Activated CD4-positive, alpha-beta memory T cell treated with anti-CD3 and anti-CD28 coated beads, Interleukin-2, amount 10 ng/mL, durations not matched to agents 7 days and 5 days (primary cell): ENCODE results near the gene NCOR1. TPM values are rescaled to one million over a fixed set of nuclear protein-coding genes. Genes with fewer than 3 reads are reported as not detected.

Experiments
- CTCF ChIA-PET: fragments of 350-600 bp; sonication (Branson Sonifier 250); formaldehyde crosslinking; loops from one replicate; lab custom pipeline; 2021; ENCODE audit warnings: antibody characterized with exemption, inconsistent platforms; lab: Charles Lee
- POLR2A ChIA-PET: fragments of 350-600 bp; sonication (Branson Sonifier 250); formaldehyde crosslinking; loops from one replicate; lab custom pipeline; 2021; ENCODE audit warnings: antibody characterized with exemption; lab: Charles Lee
- DNase-seq: peaks from one replicate; pipeline ENCODE4 v3.0.0-alpha.2; 2020
- H3K27ac Mint-ChIP-seq: one replicate; pipeline ENCODE4 v1.8.0; 2021; ENCODE audit warnings: mild to moderate bottlenecking, mixed read lengths
- H3K27me3 Mint-ChIP-seq: one replicate; pipeline ENCODE4 v1.8.0; 2021; ENCODE audit warnings: mixed read lengths
- H3K36me3 Mint-ChIP-seq: one replicate; pipeline ENCODE4 v1.8.0; 2021; ENCODE audit warnings: low read depth, mixed read lengths
- H3K4me1 Mint-ChIP-seq: one replicate; pipeline ENCODE4 v1.8.0; 2021; ENCODE audit warnings: mixed read lengths
- H3K4me3 Mint-ChIP-seq: one replicate; pipeline ENCODE4 v1.8.0; 2021; ENCODE audit warnings: mild to moderate bottlenecking, mixed read lengths
- H3K9me3 Mint-ChIP-seq: one replicate; pipeline ENCODE4 v1.8.0; 2021; ENCODE audit warnings: mixed read lengths
- total RNA-seq, 2 experiments: library from RNA; stranded (reverse); gene quantifications; one replicate each; pipeline ENCODE4 v1.2.3, GENCODE V29; 2021

The NCOR1 gene
- total RNA-seq, 2 experiments from 2014 or later, result 136 to 141 TPM

DNA sequence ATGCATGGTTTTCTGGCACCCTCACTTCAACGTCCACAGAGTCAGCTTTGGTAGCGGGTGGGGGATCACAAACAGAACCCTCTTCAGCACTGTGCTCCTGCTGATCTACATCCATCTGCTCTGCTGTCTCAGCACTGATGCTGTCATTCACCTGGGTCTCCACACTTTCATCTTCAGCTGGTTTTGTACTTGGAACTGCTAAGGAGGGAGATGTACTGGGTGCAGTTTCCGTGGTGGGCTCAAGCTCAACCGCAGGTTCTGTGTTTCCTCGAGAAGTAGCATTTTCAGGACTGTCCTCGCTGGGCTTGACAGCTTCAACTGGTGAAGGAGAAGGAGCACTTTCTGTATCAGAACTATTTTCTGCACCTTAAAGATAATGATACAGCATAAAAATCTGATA is 113.9 kb downstream of the NCOR1 start:
- Mint-ChIP-seq H3K27me3 (no peaks in the 10 kb centered on the region), H3K9me3 (no peaks in the 10 kb centered on the region), H3K4me3 (no peak overlapping the region), H3K36me3 (peaks cover 56% of the 10 kb centered on the region), H3K27ac (no peak overlapping the region), H3K4me1 (no peaks in the 10 kb centered on the region)
- no peak for DNase-seq
- ChIA-PET POLR2A (no interaction called here), CTCF (no interaction called here)

DNA sequence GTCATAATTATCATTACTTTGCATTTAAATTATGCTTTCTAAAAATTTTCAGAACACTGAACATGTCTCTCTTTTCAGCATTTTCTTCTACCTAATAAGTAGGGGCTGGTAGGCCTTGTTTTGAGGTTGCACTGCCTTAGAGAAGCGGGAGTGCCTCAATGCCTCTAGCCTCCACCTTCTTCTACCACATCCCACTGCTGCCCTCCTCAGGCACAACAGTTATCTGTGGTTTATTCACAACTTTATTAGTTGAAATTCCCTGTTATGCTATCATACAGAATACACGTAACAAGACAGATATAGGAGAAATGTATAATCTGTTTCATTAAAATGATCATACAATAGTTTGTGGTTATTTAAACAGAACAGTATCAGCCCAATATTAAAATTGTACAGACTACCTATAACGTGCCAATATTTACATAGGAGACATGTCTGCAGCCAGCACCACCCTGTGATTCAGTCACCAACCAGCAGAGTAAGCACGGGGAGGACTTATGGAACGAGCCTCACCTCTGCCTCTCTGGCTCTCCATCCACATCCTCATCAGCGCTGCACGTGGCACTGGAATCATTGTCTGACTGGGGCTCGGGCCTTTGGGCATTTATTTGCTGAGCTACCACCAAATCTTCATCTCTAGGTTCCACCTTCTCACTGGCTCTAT is 114.5 kb downstream of the NCOR1 start:
- ChIA-PET CTCF (no interaction called here), POLR2A (no interaction called here)
- H3K27me3 Mint-ChIP-seq, result no peaks in the 10 kb centered on the region
- no peaks in the 10 kb centered on the region for H3K9me3 Mint-ChIP-seq
- DNase-seq, result no peak
- H3K27ac Mint-ChIP-seq, result no peak overlapping the region
- peaks cover 56% of the 10 kb centered on the region for H3K36me3 Mint-ChIP-seq
- no peaks in the 10 kb centered on the region for H3K4me1 Mint-ChIP-seq
- no peak overlapping the region for H3K4me3 Mint-ChIP-seq

DNA sequence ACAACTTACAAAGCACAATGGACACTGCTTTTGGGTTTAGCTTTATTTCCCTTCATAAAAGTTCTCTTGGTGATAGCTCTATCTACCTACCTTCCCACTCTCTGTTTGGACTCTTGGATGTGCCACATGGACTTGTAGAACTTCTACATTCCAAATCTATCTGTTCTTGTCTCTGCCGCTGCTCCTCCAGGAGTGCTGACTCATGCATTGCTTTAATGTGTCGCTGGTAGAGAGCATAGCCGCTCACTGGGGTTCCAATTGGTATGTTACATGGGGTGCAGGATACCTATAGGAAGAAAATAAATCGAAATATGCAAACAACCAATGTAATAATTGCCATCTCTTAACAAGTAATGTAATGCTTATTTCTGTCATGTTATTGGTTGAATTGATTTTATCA is 123.6 kb downstream of the NCOR1 start:
- H3K36me3 Mint-ChIP-seq, result peaks cover 44% of the 10 kb centered on the region
- no peak overlapping the region for H3K4me3 Mint-ChIP-seq
- H3K27ac Mint-ChIP-seq, result no peak overlapping the region
- no peak for DNase-seq
- ChIA-PET CTCF (no interaction called here), POLR2A (interaction anchor here (1.1 kb wide), 1 partner anchor 8 kb away, joined by 3 read pairs; no protein-coding TSS in a partner anchor)
- no peaks in the 10 kb centered on the region for H3K27me3 Mint-ChIP-seq
- no peaks in the 10 kb centered on the region for H3K9me3 Mint-ChIP-seq
- H3K4me1 Mint-ChIP-seq, result peaks cover 3% of the 10 kb centered on the region

DNA sequence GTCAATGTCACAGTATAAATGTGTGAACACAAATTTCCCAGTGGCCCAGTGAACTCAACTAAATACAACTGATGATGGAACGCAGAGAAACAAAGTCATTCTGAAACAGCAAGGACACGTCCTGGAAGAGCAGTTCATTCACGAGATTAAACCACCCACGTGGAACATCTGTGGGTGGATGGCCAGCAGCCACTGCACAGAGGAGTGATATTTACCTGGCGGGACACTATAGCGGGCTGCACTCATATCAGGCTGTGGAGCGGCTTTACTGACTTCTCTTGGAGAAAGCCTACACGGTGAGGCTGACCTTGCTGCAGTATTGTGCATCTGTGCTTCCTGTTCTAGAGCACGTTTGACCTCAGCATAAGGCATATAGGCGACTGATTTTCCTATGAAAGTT is 128.4 kb downstream of the NCOR1 start:
- ChIA-PET CTCF (interaction anchor here (0.8 kb wide), 1 partner anchor 12 kb away, joined by 3 read pairs; no protein-coding TSS in a partner anchor), POLR2A (no interaction called here)
- H3K9me3 Mint-ChIP-seq, result no peaks in the 10 kb centered on the region
- H3K4me1 Mint-ChIP-seq, result peaks cover 18% of the 10 kb centered on the region
- DNase-seq, result no peak
- no peak overlapping the region for H3K27ac Mint-ChIP-seq
- H3K27me3 Mint-ChIP-seq, result no peaks in the 10 kb centered on the region
- peaks cover 56% of the 10 kb centered on the region for H3K36me3 Mint-ChIP-seq
- H3K4me3 Mint-ChIP-seq, result no peak overlapping the region

DNA sequence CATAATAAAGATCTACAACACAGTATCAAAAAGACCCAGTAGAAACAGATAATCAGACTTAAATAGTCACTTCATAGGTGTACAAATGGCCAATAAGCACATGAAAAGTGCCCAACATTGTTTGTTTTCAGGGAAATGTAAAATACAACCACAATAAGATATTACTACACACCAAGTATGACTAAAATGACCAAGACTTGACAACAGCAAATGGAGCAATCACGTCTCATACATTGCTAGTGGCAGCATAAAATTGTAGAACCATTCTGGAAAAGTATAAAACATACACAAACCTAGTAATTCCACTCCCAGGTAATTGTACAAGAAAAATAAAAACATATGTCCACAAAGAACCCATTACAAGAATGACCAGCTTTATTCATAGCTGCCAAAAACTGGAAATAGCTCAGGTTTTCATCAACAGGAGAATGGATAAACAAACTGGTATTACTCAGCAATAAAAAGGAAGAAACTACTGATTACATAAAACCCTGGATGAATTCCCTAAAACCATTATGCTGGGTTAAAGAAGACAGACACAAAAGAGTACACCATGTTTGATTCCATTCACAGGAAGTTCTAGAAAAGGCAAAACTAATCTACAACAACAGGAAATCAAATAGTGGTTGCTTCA is 130.2 kb downstream of the NCOR1 start:
- Mint-ChIP-seq H3K36me3 (peaks cover 61% of the 10 kb centered on the region), H3K27me3 (no peaks in the 10 kb centered on the region), H3K4me3 (no peak overlapping the region), H3K9me3 (no peaks in the 10 kb centered on the region), H3K4me1 (peaks cover 18% of the 10 kb centered on the region), H3K27ac (peak overlapping the region; percentile 7)
- ChIA-PET CTCF (no interaction called here), POLR2A (no interaction called here)
- DNase-seq, result no peak

DNA sequence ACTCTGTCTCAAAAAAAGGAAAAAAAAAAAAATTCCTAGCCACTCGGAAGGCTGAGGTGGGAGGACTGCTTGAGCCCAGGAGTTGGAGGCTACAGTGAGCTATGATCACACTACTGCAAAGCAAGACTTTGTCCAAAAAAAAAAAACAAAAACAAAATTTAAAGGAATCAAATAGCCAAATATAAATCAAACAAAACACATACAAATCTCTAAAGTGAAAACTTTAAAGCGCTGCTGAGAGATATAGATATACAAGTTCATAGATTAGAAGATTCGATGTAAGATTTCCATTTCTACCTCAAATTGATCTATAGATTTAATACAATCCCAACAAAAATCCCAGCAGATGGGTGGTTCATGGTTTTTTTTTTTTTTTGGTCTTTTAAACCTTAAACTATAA is 132.1 kb downstream of the NCOR1 start:
- Mint-ChIP-seq H3K27me3 (no peaks in the 10 kb centered on the region), H3K36me3 (peaks cover 78% of the 10 kb centered on the region), H3K4me3 (no peak overlapping the region), H3K4me1 (peaks cover 18% of the 10 kb centered on the region), H3K9me3 (no peaks in the 10 kb centered on the region), H3K27ac (no peak overlapping the region)
- POLR2A ChIA-PET, result no interaction called here
- CTCF ChIA-PET, result interaction anchor here (1.4 kb wide), 1 partner anchor 11 kb away, joined by 3 read pairs; no protein-coding TSS in a partner anchor
- DNase-seq, result no peak

DNA sequence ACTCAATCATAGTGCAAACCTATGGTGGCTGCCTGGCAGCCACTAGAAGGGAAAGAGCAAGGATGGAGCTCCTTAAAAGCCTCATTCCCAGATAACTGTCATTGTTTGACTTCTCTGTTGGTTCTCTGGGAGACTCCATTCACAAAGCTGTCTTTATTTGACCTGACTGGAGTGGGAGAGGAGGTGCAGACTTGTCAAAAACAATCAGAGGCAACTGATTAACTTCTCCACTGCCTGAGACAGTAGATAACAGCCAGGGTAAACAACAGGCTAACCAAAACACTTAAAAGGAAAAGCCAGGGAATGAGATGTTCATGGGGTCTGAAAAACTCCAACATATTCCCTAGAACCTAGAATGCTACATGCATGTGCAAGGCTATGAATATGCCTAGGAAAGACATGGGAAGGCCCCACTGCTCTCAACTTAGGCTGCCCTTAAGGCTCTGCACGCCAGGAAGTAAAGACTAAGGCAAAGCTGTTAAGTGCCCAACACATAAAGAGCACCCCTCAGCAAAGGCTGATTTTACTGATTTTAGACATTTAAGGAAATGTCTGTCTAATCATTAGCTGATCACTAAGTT is 133.7 kb downstream of the NCOR1 start:
- POLR2A ChIA-PET, result interaction anchor here (1.0 kb wide), 1 partner anchor 18 kb away, joined by 3 read pairs; no protein-coding TSS in a partner anchor

DNA sequence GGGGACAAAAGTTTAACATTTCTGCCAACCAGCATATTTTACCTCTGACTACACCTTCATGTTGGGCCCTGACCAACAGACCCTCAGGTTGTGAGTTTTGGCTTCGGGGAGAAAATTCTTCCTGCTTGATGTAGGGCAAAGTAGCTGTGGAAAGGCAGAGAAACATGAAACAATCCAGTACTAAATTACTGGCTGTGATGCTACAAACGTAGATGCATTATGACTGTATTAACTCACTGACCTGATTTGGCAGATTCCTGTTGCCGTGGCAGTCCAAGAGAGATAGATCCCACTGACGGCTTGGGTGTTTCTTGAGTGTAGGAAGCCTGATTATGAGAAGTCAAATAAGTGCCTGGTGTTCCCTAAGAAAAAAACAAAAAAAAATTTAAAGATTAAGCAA is 135.0 kb downstream of the NCOR1 start:
- POLR2A ChIA-PET, result no interaction called here
- peaks cover 5% of the 10 kb centered on the region for H3K4me1 Mint-ChIP-seq
- no peak overlapping the region for H3K4me3 Mint-ChIP-seq
- H3K9me3 Mint-ChIP-seq, result no peaks in the 10 kb centered on the region
- H3K27me3 Mint-ChIP-seq, result no peaks in the 10 kb centered on the region
- no peak overlapping the region for H3K27ac Mint-ChIP-seq
- peaks cover 79% of the 10 kb centered on the region for H3K36me3 Mint-ChIP-seq
- CTCF ChIA-PET, result no interaction called here
- no peak for DNase-seq

More for the DNA sequence above, 133.7 kb downstream of the NCOR1 start:
- no peaks in the 10 kb centered on the region for H3K9me3 Mint-ChIP-seq
- no peak overlapping the region for H3K4me3 Mint-ChIP-seq
- no peak overlapping the region for H3K27ac Mint-ChIP-seq
- CTCF ChIA-PET, result interaction anchor here (1.4 kb wide), 1 partner anchor 9 kb away, joined by 3 read pairs; no protein-coding TSS in a partner anchor
- peaks cover 83% of the 10 kb centered on the region for H3K36me3 Mint-ChIP-seq
- H3K27me3 Mint-ChIP-seq, result no peaks in the 10 kb centered on the region
- DNase-seq, result no peak
- H3K4me1 Mint-ChIP-seq, result peaks cover 12% of the 10 kb centered on the region

DNA sequence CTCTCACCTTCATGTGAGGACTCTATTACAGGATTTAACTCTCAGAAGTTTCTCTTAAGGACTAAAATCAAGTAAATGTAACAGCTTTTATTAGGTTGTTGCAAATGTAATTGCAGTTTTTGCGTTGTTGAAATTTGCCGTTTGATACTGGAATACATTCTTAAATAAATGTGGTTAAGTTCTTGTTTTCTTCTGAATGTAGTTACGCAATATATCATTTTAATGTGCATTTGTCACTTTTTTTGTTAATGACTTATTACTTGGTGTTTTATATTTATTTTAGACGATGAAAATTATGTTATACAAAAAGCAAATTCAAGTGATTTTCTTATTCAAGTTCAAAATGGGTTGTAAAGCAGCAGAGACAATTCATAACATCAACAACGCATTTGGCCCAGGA is 139.4 kb downstream of the NCOR1 start:
- ChIA-PET POLR2A (no interaction called here), CTCF (no interaction called here)
- H3K27me3 Mint-ChIP-seq, result no peaks in the 10 kb centered on the region
- H3K9me3 Mint-ChIP-seq, result no peaks in the 10 kb centered on the region
- DNase-seq, result no peak
- H3K27ac Mint-ChIP-seq, result no peak overlapping the region
- no peak overlapping the region for H3K4me3 Mint-ChIP-seq
- no peaks in the 10 kb centered on the region for H3K4me1 Mint-ChIP-seq
- peaks cover 68% of the 10 kb centered on the region for H3K36me3 Mint-ChIP-seq

DNA sequence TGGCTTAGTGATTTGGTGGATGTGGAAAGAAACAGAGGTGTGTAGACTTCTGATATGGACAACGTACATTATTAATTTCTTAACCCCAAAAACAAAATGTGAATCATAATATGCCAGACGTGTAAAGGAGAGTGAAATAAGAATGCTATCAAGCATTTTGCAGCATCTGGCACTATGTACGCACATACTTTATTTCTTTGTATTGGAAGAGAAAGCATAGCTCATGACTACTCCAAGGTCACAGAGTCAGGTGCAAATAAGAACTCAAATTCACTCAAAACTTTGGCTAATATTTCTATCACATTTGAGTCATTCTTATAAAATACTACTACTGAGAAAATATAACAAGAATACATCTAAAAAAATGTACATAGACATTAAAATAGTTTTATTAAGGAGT is 140.9 kb downstream of the NCOR1 start:
- H3K27ac Mint-ChIP-seq, result no peak overlapping the region
- H3K4me3 Mint-ChIP-seq, result no peak overlapping the region
- ChIA-PET CTCF (interaction anchor here (1.2 kb wide), 1 partner anchor 13 kb away, joined by 3 read pairs; no protein-coding TSS in a partner anchor), POLR2A (no interaction called here)
- no peaks in the 10 kb centered on the region for H3K27me3 Mint-ChIP-seq
- DNase-seq, result no peak
- peaks cover 72% of the 10 kb centered on the region for H3K36me3 Mint-ChIP-seq
- no peaks in the 10 kb centered on the region for H3K4me1 Mint-ChIP-seq
- no peaks in the 10 kb centered on the region for H3K9me3 Mint-ChIP-seq

DNA sequence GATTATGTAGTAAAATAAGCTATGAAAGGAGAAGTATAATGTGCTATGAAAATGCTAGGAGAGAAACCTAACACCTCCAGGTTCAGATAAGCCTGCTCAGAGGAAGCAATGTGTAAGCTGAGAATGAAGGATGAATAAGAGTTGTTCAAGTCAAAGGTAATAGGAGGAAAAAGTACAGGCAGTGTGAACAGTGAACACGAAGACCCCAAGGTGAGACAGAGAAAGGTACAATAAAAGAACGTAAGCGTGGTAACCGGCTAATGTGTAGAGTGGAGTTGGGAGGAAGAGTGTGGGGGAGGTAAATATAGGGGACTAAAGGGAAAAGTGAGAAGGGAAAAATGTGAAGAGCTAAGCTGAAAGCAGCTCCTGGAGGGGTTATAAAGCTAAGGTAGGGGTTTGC is 141.5 kb downstream of the NCOR1 start:
- Mint-ChIP-seq H3K4me3 (no peak overlapping the region), H3K27ac (no peak overlapping the region), H3K9me3 (no peaks in the 10 kb centered on the region), H3K36me3 (peaks cover 70% of the 10 kb centered on the region), H3K4me1 (no peaks in the 10 kb centered on the region), H3K27me3 (no peaks in the 10 kb centered on the region)
- ChIA-PET POLR2A (no interaction called here), CTCF (no interaction called here)
- no peak for DNase-seq

DNA sequence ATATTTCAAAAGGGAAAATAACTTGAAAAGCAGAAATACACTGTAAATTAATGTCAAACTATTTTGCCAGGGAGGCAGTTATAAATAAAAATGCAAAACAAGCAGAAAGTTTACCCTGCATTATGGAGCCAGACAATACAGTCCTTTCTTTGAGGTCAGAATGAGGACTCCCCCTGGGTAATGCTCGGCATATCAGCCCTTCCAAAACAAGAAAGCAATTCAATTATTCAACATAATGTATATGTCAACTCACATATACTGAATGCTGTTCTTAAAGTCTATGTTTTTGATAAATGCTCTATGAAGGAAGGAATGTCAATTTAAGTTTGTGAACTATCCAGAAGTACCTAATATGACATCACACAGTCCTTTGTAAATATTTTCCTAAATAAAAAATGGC is 143.3 kb downstream of the NCOR1 start:
- H3K27me3 Mint-ChIP-seq, result no peaks in the 10 kb centered on the region
- H3K4me1 Mint-ChIP-seq, result no peaks in the 10 kb centered on the region
- no peak for DNase-seq
- no peak overlapping the region for H3K4me3 Mint-ChIP-seq
- POLR2A ChIA-PET, result interaction anchor here (0.6 kb wide), 2 partner anchors 102 to 140 kb away, joined by 4 to 5 read pairs; no protein-coding TSS in a partner anchor
- no peak overlapping the region for H3K27ac Mint-ChIP-seq
- peaks cover 71% of the 10 kb centered on the region for H3K36me3 Mint-ChIP-seq
- CTCF ChIA-PET, result interaction anchor here (1.0 kb wide), 1 partner anchor 10 kb away, joined by 3 read pairs; no protein-coding TSS in a partner anchor
- H3K9me3 Mint-ChIP-seq, result no peaks in the 10 kb centered on the region

DNA sequence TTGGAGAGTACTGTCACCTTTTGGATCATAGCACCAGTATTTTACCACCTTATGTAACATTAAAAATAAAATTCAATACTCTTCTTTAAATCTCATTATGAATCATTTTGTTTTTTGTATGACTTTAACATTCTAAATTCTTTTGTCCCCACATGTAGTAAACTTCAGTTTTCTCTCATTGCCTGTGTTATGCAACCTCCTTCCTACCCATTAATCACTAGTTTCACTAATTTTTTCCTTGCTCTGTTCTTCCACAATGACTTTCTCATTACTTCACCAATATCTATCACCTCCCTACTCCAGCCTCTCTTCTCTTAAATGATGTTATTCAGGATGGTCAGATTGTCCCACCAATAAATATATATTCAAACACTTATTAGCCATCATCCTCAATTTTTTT is 147.0 kb downstream of the NCOR1 start:
- no peak overlapping the region for H3K4me3 Mint-ChIP-seq
- no peak overlapping the region for H3K27ac Mint-ChIP-seq
- ChIA-PET CTCF (no interaction called here), POLR2A (no interaction called here)
- H3K4me1 Mint-ChIP-seq, result no peaks in the 10 kb centered on the region
- no peak for DNase-seq
- no peaks in the 10 kb centered on the region for H3K27me3 Mint-ChIP-seq
- H3K36me3 Mint-ChIP-seq, result peaks cover 74% of the 10 kb centered on the region
- H3K9me3 Mint-ChIP-seq, result no peaks in the 10 kb centered on the region
